GM18951 (cell line): Measurements from ENCODE around the gene IKZF3.

Source experiments
- POLR2A ChIP-seq: IDR thresholded peaks from 4 replicates; pipeline ENCODE4 v1.6.1; 2011; ENCODE audit warnings: mild to moderate bottlenecking; ENCODE audit not compliant: insufficient read length, insufficient read depth; ENCODE audit errors: extremely low read depth
- in situ Hi-C: fragments of 300-500 bp; cut with MboI; formaldehyde crosslinking; loops from one replicate; pipeline ENCODE4 v1.12.0; 2022; ENCODE audit warnings: low sequenced_read_pairs, mixed read lengths, inconsistent platforms; ENCODE audit not compliant: unreplicated experiment

The IKZF3 gene

DNA sequence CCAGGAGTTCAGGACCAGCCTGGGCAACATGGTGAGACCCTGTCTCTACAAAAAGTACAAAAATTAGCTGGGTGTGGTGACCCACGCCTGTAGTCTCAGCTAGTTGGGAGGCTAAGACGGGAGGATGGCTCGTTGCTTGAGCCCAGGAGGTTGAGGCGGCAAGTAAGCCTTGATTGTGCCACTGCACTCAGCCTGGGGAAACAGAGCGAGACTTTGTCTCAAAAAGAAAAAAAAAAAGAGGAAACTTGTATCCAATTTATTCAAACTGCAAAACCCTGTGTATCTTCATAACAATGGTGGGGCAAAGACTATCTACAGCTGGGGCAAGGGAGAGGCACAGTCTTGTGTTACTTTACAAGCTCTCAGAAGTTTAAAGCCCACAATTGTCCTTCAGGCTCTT lies 104.9 kb downstream of the IKZF3 start:
- in situ Hi-C loops, result no loop called here

DNA sequence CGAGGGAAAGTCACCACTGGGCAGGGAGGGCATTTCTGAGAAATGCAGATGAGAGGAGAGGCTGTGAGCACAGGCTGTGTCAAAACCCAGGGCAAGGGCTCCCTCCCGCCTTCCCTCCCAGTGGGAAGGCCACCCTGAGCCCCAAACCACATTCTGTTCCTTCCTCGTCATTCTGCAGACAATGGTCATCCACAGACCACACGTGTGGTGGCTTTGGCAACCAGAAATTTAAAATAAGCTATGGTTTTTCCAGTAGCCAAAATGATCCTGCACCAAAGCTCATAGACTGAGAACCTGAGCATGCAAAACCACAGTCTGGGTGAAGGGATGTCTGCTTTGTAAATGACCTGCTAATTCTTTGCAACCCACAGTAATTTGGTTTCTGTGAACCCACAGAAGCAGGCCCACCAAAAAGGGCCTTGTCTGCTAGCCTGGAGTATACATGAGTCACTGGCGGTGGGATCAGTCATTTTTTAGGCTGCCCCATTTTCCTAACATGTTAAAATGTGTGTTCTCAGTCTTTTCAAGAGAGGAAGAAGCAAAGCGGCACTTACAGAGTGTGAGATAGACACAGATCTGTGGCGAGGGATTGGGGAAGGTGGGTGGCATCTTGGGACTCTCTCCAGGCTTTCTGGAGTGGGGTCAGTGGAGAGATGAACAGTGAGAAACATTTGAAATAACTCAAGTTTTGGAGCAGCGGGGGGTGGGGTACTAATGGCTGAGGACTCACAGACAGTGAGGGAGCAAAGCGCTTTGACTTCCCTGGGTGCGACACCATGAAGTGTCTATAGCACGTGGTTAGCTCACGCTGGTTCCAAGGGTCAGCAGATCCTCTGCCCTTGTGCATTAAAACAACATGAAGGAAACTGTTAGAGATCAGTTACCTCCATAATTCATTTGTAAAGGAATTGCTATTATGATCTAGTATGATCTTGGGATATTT lies 105.9 kb downstream of the IKZF3 start:
- no peak for TF ChIP-seq POLR2A
- in situ Hi-C loops, result no loop called here

More for the DNA sequence above, 104.9 kb downstream of the IKZF3 start:
- TF ChIP-seq POLR2A, result no peak

DNA sequence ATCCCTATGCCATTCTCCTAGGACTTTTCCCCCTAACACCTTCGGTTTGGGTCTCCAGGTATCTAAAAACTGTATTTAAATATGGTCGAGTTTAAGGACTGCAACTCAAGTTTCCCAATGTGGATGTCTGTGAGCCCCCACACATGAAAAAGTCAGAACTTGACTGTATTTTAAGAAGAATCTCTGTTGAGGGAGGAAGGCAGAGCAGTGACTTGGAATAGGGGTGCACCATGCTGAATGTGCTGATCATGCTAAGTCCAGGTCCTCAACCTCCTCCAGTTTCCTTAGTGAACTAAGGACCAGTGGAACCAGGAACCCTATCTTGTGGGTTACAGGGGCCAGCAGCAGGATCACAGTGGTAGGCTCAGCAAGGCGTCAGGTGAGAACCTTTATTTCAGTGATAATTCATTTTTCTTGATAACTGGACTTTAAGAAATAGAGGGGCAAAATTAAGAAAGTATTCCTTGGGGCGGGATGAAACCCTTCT lies 106.9 kb downstream of the IKZF3 start:
- TF ChIP-seq POLR2A, result no peak
- in situ Hi-C loops, result no loop called here

DNA sequence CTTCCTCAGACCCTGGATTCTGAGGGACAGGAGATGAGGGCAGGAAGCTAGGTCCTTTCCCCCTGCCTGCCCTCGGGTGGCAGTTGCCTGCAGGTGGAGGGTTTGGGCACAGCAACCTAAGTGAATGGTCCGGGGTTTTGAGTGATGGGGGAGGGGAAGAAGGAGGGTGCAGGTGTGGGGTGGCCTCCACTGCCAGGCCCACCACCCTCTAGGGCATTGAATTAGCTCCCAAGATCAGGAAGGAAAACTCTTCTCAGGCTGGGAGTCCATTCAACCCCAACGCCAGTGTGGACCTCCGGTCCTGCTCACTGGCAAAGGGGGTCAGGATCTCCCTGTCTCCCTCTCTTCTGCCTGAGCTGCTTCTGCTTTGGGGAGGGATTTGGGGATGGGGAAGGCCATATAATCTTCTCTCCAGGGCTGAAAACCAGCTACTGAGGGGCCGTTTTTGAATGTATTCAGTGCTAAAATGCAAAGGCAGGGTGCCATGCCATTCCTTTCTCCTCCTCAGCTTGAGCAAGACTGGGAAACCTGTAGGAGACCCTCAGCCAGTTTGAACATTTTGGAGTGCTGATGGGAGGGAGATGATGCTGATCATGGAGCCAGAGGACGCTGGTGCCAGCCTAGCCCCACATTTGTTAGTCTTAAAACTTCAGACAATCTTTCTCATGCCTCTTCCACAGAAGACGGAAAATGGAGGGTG lies 107.6 kb downstream of the IKZF3 start:
- in situ Hi-C loops, result no loop called here
- TF ChIP-seq POLR2A, result no peak

DNA sequence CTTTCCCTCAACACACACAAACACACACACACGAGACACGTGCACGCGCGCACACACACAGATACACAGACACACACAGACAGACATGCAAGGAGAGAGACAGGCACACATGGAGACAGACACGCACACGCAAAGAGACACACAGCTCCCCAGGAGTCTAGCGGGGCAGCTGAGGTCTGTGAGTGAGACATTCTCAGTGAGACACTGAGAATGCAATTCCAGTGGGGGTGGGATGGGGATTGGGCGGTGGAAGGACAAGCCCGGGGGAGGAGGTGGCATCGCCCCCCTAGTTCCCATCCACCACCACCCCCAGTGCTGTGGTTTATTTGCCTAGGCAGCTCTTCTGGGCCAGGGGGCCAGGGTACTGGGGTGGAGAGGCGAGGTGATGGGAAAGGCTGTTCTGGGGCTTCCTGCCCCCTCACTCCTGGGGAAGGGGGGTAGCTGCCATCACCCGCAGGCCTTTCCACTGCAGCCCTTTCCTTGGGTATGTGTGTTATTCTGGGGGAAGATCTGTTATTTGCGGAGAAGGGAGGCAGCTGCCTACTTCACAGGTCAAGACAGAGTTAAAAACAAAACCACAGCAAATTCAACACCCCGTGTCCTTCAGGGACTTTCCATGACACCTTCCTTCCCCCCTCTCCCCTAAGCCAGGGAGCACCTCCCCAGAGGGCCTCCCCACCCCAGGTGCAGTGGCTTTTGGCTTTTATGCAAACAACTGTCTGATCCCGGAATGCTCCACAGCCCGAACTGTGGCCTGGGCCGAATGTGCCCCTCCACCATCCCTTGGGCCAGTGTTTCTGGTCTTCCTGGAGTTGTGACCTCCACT lies 108.3 kb downstream of the IKZF3 start:
- in situ Hi-C loops, result no loop called here
- TF ChIP-seq POLR2A, result peak; percentile 52

DNA sequence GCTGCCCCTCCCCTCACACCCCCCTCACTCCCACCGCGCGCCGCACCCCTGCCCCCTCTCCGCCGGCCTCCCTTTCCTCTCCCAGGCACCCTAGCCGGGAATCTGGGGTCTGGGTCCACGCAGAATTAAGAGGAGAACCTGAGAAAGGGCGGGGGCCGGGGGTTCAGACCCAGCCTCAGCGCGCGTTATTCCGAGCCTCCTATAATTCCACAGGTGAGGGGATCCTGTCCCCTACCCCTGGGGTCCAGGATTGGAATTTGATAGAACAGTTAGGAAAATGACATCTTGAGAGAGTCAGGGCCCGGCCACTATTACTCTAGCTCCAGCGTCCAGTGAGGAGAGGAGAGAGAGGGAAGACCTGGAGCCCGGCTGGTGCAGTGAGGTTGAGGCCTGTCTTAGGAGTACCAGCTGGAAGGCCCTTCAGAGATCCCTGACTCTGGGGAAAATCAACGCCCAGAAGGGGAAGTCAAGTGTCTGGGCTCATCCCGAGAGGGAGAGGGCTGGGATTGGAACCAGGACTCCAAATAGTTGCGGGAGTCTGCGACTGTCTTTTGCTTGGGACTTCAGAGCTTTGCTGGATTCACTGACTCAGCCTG lies 109.1 kb downstream of the IKZF3 start:
- no peak for TF ChIP-seq POLR2A
- in situ Hi-C loops, result no loop called here

DNA sequence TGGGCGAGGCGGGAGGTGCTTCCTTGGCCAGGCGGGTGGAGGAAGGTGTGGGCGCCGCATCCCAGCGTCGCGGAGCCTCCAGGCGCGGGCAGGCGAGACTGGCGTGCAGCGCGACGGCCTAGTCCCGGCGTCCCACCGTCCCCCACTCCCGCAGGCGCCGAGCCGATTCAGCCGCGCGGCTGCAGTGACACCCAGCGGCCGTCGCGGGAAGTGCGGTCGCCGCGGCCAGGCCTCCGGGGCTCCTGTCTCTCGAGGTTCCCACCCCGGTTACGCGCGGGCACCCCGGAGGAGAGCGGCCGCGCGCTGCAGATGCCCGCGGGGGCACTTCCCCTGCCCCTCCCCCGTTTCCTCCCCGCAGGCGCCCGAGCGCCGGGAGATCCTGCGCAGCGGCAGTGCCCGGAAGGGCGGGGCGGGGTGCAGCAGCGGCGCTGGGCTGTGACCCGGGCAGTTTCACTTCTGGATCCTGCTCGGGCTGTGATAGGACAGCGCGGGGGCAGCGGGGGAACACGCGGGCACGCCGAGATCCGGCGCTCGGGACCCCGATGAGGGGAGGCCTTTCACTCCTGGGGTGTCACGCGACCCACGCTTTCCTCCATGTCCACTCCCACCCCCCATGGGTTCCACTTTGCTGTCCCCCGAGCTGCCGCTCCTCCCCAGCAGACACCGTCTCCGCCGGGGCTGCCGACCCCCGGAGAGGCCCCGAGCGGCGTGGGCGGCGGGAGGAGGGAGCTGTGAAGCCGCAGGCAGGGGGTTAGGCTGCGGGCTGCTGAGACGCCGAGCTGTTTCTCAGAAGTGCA lies 109.8 kb downstream of the IKZF3 start:
- in situ Hi-C loops, result no loop called here
- peak; percentile 56 for TF ChIP-seq POLR2A

DNA sequence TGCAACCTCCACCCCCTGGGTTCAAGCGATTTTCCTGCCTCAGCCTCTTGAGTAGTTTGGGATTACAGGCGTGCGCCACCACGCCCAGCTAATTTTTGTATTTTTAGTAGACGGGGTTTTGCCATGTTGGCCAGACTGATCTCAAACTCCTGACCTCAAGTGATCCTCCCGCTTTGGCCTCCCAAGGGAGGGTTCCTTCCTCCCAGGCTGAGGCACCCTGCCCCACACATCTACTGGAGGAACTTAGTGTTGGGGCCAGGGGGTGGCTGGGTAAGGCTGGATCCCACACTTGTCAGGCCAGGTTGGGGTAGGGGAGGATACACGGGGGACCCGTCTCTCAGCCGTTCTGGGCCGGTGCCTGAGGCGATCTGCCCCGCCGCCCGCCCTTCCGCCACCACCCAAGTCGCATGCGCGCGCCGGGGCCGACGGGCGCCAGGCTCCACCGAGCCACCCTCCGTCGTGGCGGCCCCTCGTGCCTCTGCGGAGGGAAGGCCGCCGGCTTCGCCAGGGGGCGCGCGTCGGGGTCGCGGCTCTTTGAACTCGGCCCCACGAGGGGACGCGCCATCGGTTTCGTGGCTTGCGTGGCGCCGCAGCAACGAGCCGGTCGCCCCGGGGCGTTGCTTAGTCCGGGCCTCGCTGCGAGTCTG lies 110.5 kb downstream of the IKZF3 start:
- in situ Hi-C loops, result no loop called here
- TF ChIP-seq POLR2A, result peak; percentile 66

DNA sequence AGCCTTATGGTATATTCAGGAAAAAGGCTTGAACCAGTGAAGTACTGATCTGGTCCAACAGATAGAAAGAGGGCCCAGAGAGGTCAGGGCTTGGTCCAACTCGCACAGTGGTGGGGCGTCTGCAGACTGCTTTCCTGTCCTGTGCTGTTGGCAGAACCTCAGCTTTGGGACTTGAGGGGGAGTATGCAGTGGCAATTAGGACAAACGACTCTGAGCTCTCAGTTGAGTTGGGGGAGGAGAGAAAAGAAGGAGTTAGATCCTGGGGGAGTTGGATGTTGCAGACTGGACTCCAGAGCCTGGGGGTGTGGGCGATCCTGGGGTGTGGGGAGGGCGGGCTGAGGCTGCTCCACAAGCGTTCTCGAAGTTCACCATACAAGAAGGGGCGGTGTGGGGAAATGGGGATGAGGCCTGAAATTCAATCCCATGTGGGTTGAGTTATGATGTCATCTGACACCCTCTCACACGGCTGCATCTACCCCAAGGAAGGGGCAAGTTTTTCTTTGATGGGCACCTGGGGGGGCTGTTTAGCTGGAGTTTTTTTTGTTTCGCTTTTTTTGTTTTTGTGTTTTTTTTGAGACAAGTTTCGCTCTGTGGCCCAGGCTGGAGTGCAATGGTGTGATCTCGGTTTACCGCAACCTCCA lies 111.8 kb downstream of the IKZF3 start:
- in situ Hi-C loops, result no loop called here
- TF ChIP-seq POLR2A, result no peak

DNA sequence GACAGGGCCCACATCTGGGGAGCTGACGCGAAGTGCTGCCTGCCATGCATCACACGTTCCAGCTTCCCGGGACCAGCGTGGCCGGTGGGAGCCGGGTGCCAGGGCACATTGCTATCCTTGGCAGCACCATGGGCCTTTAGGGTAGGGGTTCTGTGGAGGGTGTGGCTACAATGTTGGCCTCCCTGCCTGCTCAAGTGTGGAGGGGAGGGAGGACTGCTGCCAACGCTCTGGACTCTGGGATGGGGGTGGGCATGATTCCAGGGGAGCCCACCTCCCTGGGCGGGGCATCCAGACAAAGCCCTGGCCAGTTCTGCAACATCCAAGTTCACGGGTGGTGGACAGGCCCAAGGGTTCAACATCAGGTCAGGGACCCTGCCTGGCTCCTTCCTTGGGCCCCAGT lies 112.5 kb downstream of the IKZF3 start:
- in situ Hi-C loops, result no loop called here
- no peak for TF ChIP-seq POLR2A

DNA sequence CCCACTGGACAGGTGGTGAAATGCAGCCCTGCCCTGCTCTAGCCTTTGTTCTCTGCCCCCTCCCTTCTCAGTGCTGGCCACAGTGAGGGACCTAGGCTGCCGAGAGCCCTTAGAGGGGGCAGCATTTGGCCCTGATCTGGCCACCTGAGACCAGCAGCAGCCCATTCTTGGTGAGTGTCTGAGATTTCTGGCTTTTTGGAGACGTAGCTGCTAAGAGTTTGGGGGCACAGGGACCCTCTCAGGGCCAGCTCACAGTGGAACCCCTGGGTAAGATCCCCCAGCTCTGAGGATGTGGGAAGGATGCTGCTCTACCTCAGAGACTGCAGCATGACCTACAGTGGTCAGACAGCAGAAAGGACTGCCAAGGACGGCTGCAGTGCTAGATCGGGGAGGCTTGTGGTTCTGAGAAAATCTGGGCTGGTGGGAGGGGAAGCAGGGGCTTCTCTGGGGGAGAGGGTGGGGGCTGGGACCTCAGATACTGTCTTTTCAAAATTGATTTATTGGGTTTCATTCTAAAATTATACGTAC lies 113.0 kb downstream of the IKZF3 start:
- in situ Hi-C loops, result no loop called here
- no peak for TF ChIP-seq POLR2A
